Heart left ventricle (tissue), 16 donors: ENCODE measurements around the gene RXRA. TPM values are rescaled to one million over a fixed set of nuclear protein-coding genes. Genes with fewer than 3 reads are reported as not detected.

Experiments
- ATAC-seq, 4 donors: fragments of 200-7000 bp; cut with Tn5 transposase; one replicate each; pipeline ENCODE4 v1.9.1; 2020 to 2022; ENCODE audit warnings: moderate library complexity in 4 of 4, mild to moderate bottlenecking in 3 of 4, moderate number of reproducible peaks in 1 of 4
- DNase-seq, 5 donors: peaks; one replicate each; pipeline ENCODE4 v3.0.0-alpha.2; 2020
- H3K27ac ChIP-seq, 12 donors: fragments of 200-600 bp; sonication (generic) in 4 of 12; one replicate each; pipeline versions ENCODE4 v1.5.0 to v1.8.0; 2016 to 2022; ENCODE audit warnings: mild to moderate bottlenecking in 2 of 12
- H3K27me3 ChIP-seq, 9 donors: fragments of 200-600 bp; sonication (generic) in 2 of 9; one replicate each; pipeline versions ENCODE4 v1.5.1 to v1.8.0; 2016 to 2022; ENCODE audit warnings: mild to moderate bottlenecking in 3 of 9
- H3K36me3 ChIP-seq, 9 donors: fragments of 200-600 bp; sonication (generic) in 2 of 9; one replicate each; pipeline versions ENCODE4 v1.5.0 to v1.8.0; 2018 to 2022; ENCODE audit warnings: mild to moderate bottlenecking in 2 of 9
- H3K4me1 ChIP-seq, 12 donors: fragments of 200-600 bp; sonication (generic) in 4 of 12; one replicate each; pipeline versions ENCODE4 v1.5.0 to v1.8.0; 2016 to 2022; ENCODE audit warnings: mild to moderate bottlenecking in 3 of 12
- H3K4me3 ChIP-seq, 12 donors: fragments of 200-600 bp; sonication (generic) in 4 of 12; one replicate each; pipeline versions ENCODE4 v1.5.0 to v1.8.0; 2017 to 2022; ENCODE audit warnings: mild to moderate bottlenecking in 9 of 12, moderate library complexity in 4 of 12
- H3K9me3 ChIP-seq, 12 donors: fragments of 200-600 bp; sonication (generic) in 4 of 12; one replicate each; pipeline versions ENCODE4 v1.5.0 to v1.8.0; 2016 to 2022; ENCODE audit warnings: mild to moderate bottlenecking in 1 of 12
- POLR2A ChIP-seq, 2 donors: fragments of 450-650 bp; IDR thresholded peaks; one replicate each; pipeline ENCODE4 v1.6.1; 2017; ENCODE audit warnings: antibody characterized with exemption in 2 of 2, mild to moderate bottlenecking in 2 of 2, moderate library complexity in 2 of 2
- WGBS, 4 donors: extraction: QIAGEN DNeasy Blood & Tissue Kit in 2 of 4; methylation state at CpG; one replicate each; pipeline versions ENCODE4 v1.1.5 to v1.1.7; 2013 to 2018; 5-methylcytosine and 5-hydroxymethylcytosine counted together
- intact Hi-C, 10 donors: fragments of 100-400 bp; cut with DNase I; formaldehyde crosslinking; loops; one replicate each; pipeline versions ENCODE4 v1.11.1 to v1.14.2; 2022
- polyA plus RNA-seq, 2 donors: library from polyadenylated mRNA; stranded (reverse); fragments of 200-250 nt; gene quantifications; one replicate each; pipeline ENCODE4 v1.2.3, GENCODE V29; 2013
- total RNA-seq, 9 donors: library from RNA; depleted of rRNA in 2 of 9; stranded (reverse); fragments of >200 nt in 2 of 9; fragmentation: NEBNext Ultra II Directional in 3 of 9; extraction: Animal tissue kit (Norgen Biotek cat#: 25700) in 3 of 9; gene quantifications; one replicate each; pipeline versions ENCODE4 v1.1.0 to v1.2.4, GENCODE V29; 2016 to 2023
- TF ChIP-seq, protein P1 (sequence below), 12 donors: fragments of 200-600 bp; sonication (generic) in 4 of 12; IDR thresholded peaks; one replicate each; pipeline versions ENCODE4 v1.5.0 to v1.8.0; 2018 to 2022; ENCODE audit warnings: antibody characterized with exemption in 12 of 12, mild to moderate bottlenecking in 5 of 12
- donor health status: ischemic (EF 13 %, LVEDD 7.1; RV severe dilation, severe dysfunction).
- donor health status: healthy with polysubstance abuse.
- donor health status: DM: no; HTN: yes; CAD: no.
- donor health status: DM: no; HTN: no; CAD: no.
- donor health status: ischemic (EF 25% LVEDD 6.9; RV normal size, moderate dysfunction).
- donor health status: ischemic (EF 25% LVEDD 5.7; RV mildly dilated, moderate dysfunction).
- donor health status: healthy.
- donor health status: DM: yes; HTN: yes; CAD: no.
- donor health status: ischemic (EF 35%, LVEDD 5.7; RV mildly dilated, moderate dysfunction).
- donor health status: nonischemic (EF 11% LVEDD 7.7; RV severe dilation, severe dysfunction).
- donor health status: DM: yes; HTN: yes; CAD: no.
- donor health status: PGD.
- donor health status: ischemic (EF 29% LVEDD 5.4; RV normal size, mild dysfunction).
- donor health status: nonischemic (EF 23%, LVEDD 6.1; RV moderate dilation, normal function).

Gene RXRA
- total and polyA plus RNA-seq, 11 donors: 45.5 to 87.9 (median 54.9) TPM

DNA sequence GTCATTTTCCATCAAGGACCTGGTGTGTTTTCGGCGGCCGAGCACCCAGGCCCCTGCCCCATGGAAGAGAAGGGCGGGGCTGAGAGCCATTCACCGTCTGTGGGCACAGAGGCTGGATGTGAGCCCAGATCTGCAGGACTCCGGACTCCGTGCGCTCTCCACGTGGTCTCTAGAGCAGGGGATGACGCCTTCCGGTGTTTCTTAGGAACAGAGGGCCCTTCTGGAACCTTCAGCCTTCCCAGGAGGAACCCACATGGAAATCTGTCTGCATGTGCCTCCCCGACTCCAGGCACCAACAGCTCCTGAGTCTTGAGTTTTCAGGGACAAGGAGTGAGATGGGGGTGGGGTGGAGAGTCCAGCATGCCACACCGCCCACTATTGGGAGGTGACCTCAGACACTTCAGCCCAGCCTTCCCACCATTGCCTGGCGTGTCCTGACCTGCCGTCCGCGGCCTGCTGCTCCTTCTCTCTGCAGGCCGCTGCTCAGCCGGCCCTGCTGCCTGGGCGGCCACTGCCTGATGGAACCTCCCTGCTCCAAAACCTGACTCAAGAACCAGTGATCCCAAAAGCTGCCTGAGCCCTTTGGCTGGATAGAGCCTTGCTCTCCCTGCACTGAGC, 2.4 kb upstream of the RXRA start:
- 50 to 65% (median 62%) methylated on average over 18 to 20 of the region's 20 CpGs for WGBS, 4 donors
- no peaks in the 10 kb centered on the region for H3K36me3 ChIP-seq
- H3K4me1 ChIP-seq: peaks cover 4 to 43% (median 28%) of the 10 kb centered on the region in 12 donors
- ATAC-seq: peak in 3 of 4 donors; percentile 7 to 31 (median 10)
- intact Hi-C loops: loop anchor here in 6 of 10 donors (2.0 to 10.0 kb wide), 8 partner anchors 42 to 153 kb away; no protein-coding TSS in a partner anchor
- peak in 4 of 5 donors; percentile 58 to 76 (median 68) for DNase-seq
- no peaks in the 10 kb centered on the region for H3K27me3 ChIP-seq
- no peaks in the 10 kb centered on the region for H3K9me3 ChIP-seq
- TF ChIP-seq, protein P1, sequence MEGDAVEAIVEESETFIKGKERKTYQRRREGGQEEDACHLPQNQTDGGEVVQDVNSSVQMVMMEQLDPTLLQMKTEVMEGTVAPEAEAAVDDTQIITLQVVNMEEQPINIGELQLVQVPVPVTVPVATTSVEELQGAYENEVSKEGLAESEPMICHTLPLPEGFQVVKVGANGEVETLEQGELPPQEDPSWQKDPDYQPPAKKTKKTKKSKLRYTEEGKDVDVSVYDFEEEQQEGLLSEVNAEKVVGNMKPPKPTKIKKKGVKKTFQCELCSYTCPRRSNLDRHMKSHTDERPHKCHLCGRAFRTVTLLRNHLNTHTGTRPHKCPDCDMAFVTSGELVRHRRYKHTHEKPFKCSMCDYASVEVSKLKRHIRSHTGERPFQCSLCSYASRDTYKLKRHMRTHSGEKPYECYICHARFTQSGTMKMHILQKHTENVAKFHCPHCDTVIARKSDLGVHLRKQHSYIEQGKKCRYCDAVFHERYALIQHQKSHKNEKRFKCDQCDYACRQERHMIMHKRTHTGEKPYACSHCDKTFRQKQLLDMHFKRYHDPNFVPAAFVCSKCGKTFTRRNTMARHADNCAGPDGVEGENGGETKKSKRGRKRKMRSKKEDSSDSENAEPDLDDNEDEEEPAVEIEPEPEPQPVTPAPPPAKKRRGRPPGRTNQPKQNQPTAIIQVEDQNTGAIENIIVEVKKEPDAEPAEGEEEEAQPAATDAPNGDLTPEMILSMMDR (IDR thresholded peaks at IDR 0.05): no peak
- TF ChIP-seq POLR2A (IDR thresholded peaks at IDR 0.05): no peak
- peak overlapping the region in 9 of 12 donors; percentile 13 to 98 (median 73) for H3K27ac ChIP-seq
- H3K4me3 ChIP-seq: no peak overlapping the region

DNA sequence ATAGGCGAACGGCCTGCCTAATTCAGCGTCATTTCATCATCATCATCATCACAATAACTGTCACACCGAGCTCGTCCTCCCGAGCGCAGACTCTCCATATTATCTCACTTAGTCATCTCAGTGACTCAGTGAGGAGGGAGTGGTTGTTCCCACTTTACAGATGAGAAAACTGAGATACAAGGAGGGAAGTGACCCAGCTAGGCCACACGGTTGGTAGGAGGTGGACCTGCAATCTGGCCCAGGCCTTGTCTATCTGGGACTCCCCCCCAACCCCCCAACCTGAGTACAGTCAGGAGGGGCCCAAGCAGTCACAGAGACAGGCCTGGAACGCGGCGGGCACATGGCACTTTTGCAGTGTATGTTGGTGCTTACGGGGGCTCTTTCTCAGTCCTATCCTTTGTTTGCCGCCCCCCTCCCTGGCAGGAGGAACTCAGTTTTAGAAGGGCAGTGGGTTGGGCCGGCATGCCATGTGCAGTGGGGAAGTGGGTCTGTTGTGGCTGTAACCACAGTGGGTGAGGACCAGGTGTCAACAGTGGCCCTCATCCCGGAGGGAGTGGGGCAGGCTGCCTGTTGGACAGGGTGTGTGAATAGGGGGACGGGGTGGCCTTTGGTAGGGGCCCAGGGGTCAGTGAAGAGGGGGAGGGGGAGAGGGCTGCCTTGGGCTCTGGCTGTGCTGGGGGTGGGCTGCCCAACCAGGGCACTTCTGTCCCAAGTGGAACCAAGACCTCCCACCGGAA, 1.7 kb upstream of the RXRA start:
- peak overlapping the region in 10 of 12 donors; percentile 92 to 100 (median 97) for H3K27ac ChIP-seq
- intact Hi-C loops: loop anchor here (2.0 to 10.0 kb wide), 15 partner anchors 42 to 257 kb away; partner anchors contain the start of gene BRD3 (in 1 of the 10)
- H3K9me3 ChIP-seq: no peaks in the 10 kb centered on the region
- TF ChIP-seq, protein P1 (IDR thresholded peaks at IDR 0.05): no peak
- no peak for TF ChIP-seq POLR2A (IDR thresholded peaks at IDR 0.05)
- no peaks in the 10 kb centered on the region for H3K36me3 ChIP-seq
- H3K4me3 ChIP-seq: peak overlapping the region in 10 of 12 donors; percentile 66 to 89 (median 76)
- whole genome bisulfite sequencing, 4 donors: 87 to 90% (median 88%) methylated on average over 17 of the region's 17 CpGs
- peak in 4 of 5 donors; percentile 13 to 61 (median 34) for DNase-seq
- no peak for ATAC-seq
- no peaks in the 10 kb centered on the region for H3K27me3 ChIP-seq
- peaks cover 8 to 49% (median 35%) of the 10 kb centered on the region in 12 donors for H3K4me1 ChIP-seq

DNA sequence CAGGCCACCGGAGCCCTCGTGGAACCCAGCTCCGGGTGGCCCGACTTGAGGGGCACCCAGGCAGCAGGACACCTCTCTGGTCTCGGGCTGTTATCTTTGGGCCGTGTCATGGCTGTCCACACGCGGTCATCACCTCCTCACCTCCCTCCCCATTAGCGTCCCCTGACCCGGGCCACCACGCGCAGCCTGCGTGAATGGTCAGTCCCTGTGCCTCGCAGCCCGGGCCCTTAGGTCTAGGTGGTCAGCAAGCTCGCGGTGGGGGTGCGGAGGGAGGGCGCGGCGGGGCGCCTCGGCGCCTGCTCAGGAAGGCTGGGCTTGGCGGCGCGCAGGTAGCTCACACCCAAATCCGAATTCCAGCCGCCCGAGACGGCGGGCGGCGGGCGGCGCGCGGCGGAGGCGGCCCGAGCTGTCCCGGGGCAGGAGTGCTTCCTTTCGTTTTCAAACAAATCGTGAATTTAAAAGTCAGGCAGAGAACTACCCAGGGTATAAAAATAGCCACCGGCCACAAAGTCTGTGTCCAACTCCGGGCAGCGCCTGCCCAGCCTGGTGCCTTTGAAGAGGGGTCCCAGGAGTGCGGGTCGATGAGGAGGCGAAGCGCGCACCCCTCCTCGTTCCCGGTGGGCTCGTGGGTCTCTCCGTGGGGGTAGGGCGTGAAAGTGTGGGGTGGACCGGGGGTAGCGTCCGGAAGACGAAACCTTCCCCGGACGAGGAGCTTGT, 1.0 kb upstream of the RXRA start:
- no peaks in the 10 kb centered on the region for H3K9me3 ChIP-seq
- intact Hi-C loops: loop anchor here (2.0 to 10.0 kb wide), 12 partner anchors 42 to 258 kb away; partner anchors contain the start of gene BRD3 (in 1 of the 10)
- TF ChIP-seq, protein P1 (IDR thresholded peaks at IDR 0.05): no peak
- TF ChIP-seq POLR2A (IDR thresholded peaks at IDR 0.05): no peak
- peak overlapping the region; percentile 89 to 100 (median 97) for H3K27ac ChIP-seq
- peak overlapping the region; percentile 27 to 89 (median 74) for H3K4me3 ChIP-seq
- DNase-seq: peak in 4 of 5 donors; percentile 52 to 81 (median 59)
- no peaks in the 10 kb centered on the region for H3K27me3 ChIP-seq
- no peaks in the 10 kb centered on the region for H3K36me3 ChIP-seq
- peaks cover 13 to 57% (median 42%) of the 10 kb centered on the region in 12 donors for H3K4me1 ChIP-seq
- peak in 2 of 4 donors; percentile 4 to 12 for ATAC-seq
- 3 to 5% (median 4%) methylated on average over 46 to 63 of the region's 63 CpGs for WGBS, 4 donors
